ENCODE data around the gene SNX3. TPM values are rescaled to one million over a fixed set of nuclear protein-coding genes. Genes with fewer than 3 reads are reported as not detected.
A peak's percentile ranks its signal among the peaks of the same experiment; 100 is the strongest.

SNX3 gene
- total and polyA plus RNA-seq, 8 donors: 30.0 to 88.9 (median 55.4) TPM

DNA sequence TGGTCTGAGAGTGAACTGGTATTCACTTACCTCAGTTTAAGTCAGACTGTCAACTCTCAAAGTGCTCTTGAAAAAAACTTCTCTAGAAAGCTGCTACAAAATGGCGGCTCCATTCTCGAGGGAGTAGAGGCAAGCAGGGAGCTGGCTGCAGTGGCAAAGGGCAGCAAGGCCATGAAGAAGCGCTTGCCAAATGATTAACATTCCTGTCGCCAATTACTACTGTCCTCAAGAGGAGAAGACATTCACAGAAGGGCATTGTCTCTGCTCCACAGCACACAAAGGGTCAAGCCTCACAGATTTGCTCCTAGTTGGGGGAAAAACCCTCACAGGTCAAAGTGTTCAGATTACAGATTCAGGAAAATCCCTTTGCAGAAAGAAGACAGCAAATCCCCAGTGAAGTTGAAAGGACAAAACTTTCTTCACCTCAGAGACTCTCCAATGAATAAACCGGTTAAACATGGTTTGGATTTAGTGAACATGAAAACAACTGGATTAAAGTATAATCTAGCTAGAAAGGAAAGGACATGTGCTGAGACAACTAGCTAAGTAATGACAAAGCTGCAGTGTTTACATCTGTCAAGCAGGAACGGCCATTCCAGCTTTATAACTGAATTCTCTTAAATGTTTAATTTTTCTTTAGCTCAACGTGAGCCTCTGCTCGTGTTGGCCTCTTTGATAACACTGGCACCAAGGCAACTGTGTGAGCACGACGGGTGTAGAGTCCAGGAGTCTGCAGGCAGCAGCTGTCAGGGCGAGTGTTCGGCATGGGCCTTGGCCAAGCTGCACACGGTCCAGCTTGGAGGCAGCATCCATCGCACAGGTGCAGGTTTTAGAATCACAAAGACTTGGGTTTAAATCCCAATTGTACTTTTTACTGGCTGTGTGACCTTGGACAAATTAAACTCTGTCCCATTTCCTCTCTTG is 57.4 kb downstream of the SNX3 start:
- Histone ChIP-seq H3K36me3 (peaks cover 0 to 8% (median 0%) of the 10 kb centered on the region in 3 donors), H3K27ac (peak overlapping the region in 1 of 4 donors; percentile 31), H3K4me3 (no peak overlapping the region), H3K4me1 (peaks cover 0 to 5% (median 0%) of the 10 kb centered on the region in 3 donors), H3K27me3 (no peaks in the 10 kb centered on the region), H3K9me3 (no peaks in the 10 kb centered on the region)
- WGBS, 2 donors: 36 to 41% methylated on average over 14 of the region's 14 CpGs
- intact Hi-C loops (cut with DNase I): no loop called here
- FAIRE-seq (no peak), DNase-seq (peak in 1 of 6 donors; percentile 16), ATAC-seq (peak; percentile 60 to 86 (median 76))
- TF ChIP-seq, protein P1, sequence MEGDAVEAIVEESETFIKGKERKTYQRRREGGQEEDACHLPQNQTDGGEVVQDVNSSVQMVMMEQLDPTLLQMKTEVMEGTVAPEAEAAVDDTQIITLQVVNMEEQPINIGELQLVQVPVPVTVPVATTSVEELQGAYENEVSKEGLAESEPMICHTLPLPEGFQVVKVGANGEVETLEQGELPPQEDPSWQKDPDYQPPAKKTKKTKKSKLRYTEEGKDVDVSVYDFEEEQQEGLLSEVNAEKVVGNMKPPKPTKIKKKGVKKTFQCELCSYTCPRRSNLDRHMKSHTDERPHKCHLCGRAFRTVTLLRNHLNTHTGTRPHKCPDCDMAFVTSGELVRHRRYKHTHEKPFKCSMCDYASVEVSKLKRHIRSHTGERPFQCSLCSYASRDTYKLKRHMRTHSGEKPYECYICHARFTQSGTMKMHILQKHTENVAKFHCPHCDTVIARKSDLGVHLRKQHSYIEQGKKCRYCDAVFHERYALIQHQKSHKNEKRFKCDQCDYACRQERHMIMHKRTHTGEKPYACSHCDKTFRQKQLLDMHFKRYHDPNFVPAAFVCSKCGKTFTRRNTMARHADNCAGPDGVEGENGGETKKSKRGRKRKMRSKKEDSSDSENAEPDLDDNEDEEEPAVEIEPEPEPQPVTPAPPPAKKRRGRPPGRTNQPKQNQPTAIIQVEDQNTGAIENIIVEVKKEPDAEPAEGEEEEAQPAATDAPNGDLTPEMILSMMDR (IDR thresholded peaks at IDR 0.05): no peak

DNA sequence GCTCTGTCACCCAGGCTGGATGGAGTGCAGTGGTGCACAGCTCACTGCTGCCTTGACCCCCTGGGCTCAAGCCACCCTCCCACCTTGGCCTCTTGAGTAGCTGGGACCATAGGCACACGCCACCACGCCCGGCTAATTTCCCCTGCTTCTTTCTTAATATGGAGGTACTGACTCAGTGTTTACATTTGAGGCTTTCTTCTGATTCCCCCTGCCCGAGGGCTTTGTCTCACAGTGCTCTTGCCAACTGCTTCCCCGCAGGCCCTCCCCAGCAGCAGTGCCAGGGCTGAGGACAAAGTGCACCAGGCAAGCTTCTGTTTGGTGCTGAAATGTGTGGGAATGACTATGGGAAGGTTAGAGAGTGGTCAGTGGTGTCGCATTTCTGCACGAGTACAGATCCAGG is 60.2 kb downstream of the SNX3 start:
- no peaks in the 10 kb centered on the region for H3K36me3 ChIP-seq
- no peak for FAIRE-seq
- intact Hi-C loops (cut with DNase I): no loop called here
- H3K4me1 ChIP-seq: peaks cover 0 to 5% (median 0%) of the 10 kb centered on the region in 3 donors
- ATAC-seq: peak in 2 of 4 donors; percentile 28 to 34
- no peaks in the 10 kb centered on the region for H3K27me3 ChIP-seq
- H3K4me3 ChIP-seq: no peak overlapping the region
- no peaks in the 10 kb centered on the region for H3K9me3 ChIP-seq
- TF ChIP-seq, protein P1 (IDR thresholded peaks at IDR 0.05): no peak
- no peak for DNase-seq
- 81 to 82% methylated on average over 7 of the region's 7 CpGs for WGBS, 2 donors
- H3K27ac ChIP-seq: no peak overlapping the region

DNA sequence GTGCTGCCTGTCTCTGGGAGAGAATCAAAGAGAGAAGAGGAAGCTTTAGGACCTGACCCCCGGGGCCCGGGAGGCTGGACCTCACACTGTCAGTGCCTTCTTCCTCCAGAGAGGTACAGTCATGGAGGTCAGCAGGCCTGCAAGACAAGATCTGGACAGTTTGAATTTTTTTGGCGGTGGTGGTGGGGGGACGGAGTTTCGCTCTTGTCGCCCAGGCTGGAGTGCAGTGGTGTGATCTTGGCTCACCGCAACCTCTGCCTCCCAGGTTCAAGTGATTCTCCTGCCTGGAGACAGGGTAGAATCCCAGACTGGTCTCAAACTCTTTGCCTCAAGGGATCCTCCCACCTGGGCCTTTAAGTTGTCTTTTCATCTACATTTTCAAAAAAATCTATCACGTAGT is 60.7 kb downstream of the SNX3 start:
- H3K36me3 ChIP-seq: no peaks in the 10 kb centered on the region
- no peak overlapping the region for H3K27ac ChIP-seq
- H3K27me3 ChIP-seq: no peaks in the 10 kb centered on the region
- ATAC-seq (no peak), FAIRE-seq (no peak), DNase-seq (no peak)
- no peak overlapping the region for H3K4me3 ChIP-seq
- 95% methylated on average over 8 of the region's 8 CpGs for WGBS, 2 donors
- peaks cover 0 to 5% (median 0%) of the 10 kb centered on the region in 3 donors for H3K4me1 ChIP-seq
- intact Hi-C loops (cut with DNase I): no loop called here
- no peaks in the 10 kb centered on the region for H3K9me3 ChIP-seq
- TF ChIP-seq, protein P1 (IDR thresholded peaks at IDR 0.05): no peak

DNA sequence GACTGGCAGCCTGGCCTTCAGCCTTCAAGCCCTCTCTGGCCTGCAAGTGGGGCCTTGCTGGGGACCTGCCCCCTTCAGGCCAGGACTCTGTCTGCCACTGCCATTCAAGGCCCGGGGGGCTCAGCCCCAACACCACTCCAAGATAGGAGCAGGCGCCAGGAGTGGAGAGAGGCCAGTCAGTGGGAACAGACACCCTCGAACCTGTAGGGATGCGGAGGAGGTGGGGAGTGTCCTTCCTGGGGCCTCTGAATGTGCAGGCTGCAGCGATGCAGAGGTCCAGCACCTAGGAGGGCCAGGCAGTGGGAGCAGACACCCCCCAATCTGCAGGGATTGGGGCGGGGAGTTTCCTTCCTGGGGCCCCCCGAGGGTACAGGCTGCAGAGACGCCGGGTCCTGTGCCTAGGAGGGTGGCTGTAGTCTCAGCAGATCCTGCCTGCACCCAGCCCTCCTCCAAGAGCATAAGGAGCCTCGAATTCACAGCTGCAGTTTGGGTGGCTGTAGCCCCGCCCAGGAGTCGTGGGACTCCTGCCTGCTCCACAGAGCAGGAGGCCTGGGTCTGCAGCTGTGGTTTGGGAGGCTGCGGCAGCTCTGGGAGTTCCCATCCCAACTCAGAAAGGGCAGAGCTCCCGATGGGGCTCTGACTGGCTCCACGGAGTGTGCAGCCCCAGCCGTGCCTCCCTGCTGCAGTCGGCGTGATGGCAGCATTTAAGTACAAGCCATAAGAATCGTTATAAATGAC is 61.9 kb downstream of the SNX3 start:
- Histone ChIP-seq H3K27me3 (no peaks in the 10 kb centered on the region), H3K4me1 (peaks cover 0 to 4% (median 0%) of the 10 kb centered on the region in 3 donors), H3K27ac (no peak overlapping the region), H3K9me3 (no peaks in the 10 kb centered on the region), H3K36me3 (no peaks in the 10 kb centered on the region), H3K4me3 (no peak overlapping the region)
- intact Hi-C loops (cut with DNase I): no loop called here
- 77 to 86% methylated on average over 19 of the region's 19 CpGs for WGBS, 2 donors
- DNase-seq: no peak
- FAIRE-seq: no peak
- no peak for ATAC-seq
- TF ChIP-seq, protein P1 (IDR thresholded peaks at IDR 0.05): no peak

Data from pancreas (tissue), 10 donors.